Uterus (tissue), 2 donors: Measurements from ENCODE around the gene SLC44A1.

Experiments
- CTCF ChIP-seq, 4 experiments: fragments of 200-600 bp in 2 of 4; fragments of 450-650 bp in 2 of 4; sonication (generic) in 2 of 4; IDR thresholded peaks; one replicate each; pipeline ENCODE4 v1.5.1; 2016 to 2019; ENCODE audit warnings: antibody characterized with exemption in 4 of 4, mild to moderate bottlenecking in 2 of 4, moderate library complexity in 1 of 4
- POLR2A ChIP-seq, 2 donors: fragments of 450-650 bp; IDR thresholded peaks; one replicate each; pipeline ENCODE4 v1.6.1; 2016; ENCODE audit warnings: antibody characterized with exemption in 2 of 2, mild to moderate bottlenecking in 1 of 2, moderate library complexity in 1 of 2

- TF ChIP-seq CTCF (IDR thresholded peaks at IDR 0.05), result no peak
- no peak for TF ChIP-seq POLR2A (IDR thresholded peaks at IDR 0.05)
Measured at GRCh38 chr9:105396901-105397300, 152.4 kb downstream of the SLC44A1 start.
